Esophagus (tissue), 2 donors: ENCODE results near the gene FXYD4. TPM values are rescaled to one million over a fixed set of nuclear protein-coding genes. Genes with fewer than 3 reads are reported as not detected.

ENCODE experiments used
- H3K27ac ChIP-seq, 2 donors: one replicate each; pipeline ENCODE4 v1.5.1; 2013; ENCODE audit warnings: low read depth in 2 of 2, mild to moderate bottlenecking in 2 of 2, inconsistent platforms in 1 of 2, low read length in 1 of 2, moderate library complexity in 1 of 2
- H3K27me3 ChIP-seq, 2 donors: one replicate each; pipeline ENCODE4 v1.6.1; 2013; ENCODE audit warnings: low read length in 2 of 2, control low read depth in 1 of 2, mild to moderate bottlenecking in 1 of 2; ENCODE audit not compliant: insufficient read depth in 2 of 2, control insufficient read depth in 1 of 2
- H3K36me3 ChIP-seq, 2 donors: one replicate each; pipeline ENCODE4 v1.6.1; 2013; ENCODE audit warnings: low read length in 1 of 2; ENCODE audit not compliant: control insufficient read depth in 2 of 2, insufficient read depth in 2 of 2
- H3K4me1 ChIP-seq, 2 donors: one replicate each; pipeline ENCODE4 v1.6.1; 2013; ENCODE audit warnings: low read length in 1 of 2; ENCODE audit not compliant: control insufficient read depth in 2 of 2, insufficient read depth in 2 of 2
- H3K4me3 ChIP-seq, 2 donors: one replicate each; pipeline ENCODE4 v1.5.1; 2013; ENCODE audit warnings: low read length in 2 of 2, mild to moderate bottlenecking in 2 of 2, low read depth in 1 of 2, moderate library complexity in 1 of 2
- H3K9me3 ChIP-seq, 2 donors: one replicate each; pipeline ENCODE4 v1.6.1; 2013; ENCODE audit warnings: mild to moderate bottlenecking in 2 of 2, low read depth in 1 of 2, low read length in 1 of 2, moderate library complexity in 1 of 2; ENCODE audit not compliant: control insufficient read depth in 2 of 2, insufficient read depth in 1 of 2
- WGBS, 2 donors: extraction: QIAGEN DNeasy Blood & Tissue Kit; methylation state at CpG; one replicate each; pipeline ENCODE4 v1.1.7; 2013; 5-methylcytosine and 5-hydroxymethylcytosine counted together
- polyA plus RNA-seq, 2 donors: library from polyadenylated mRNA; stranded (reverse); fragments of 200-250 nt; gene quantifications; one replicate each; pipeline ENCODE4 v1.2.3, GENCODE V29; 2013
- donor health status: healthy with polysubstance abuse.
- donor health status: Bipolar disorder and iron deficiency.

Gene FXYD4
- polyA plus RNA-seq, 2 donors = not detected

- no peaks in the 10 kb centered on the region for H3K27me3 ChIP-seq
- H3K4me1 ChIP-seq = peaks cover 0 to 2% of the 10 kb centered on the region in 2 donors
- no peaks in the 10 kb centered on the region for H3K9me3 ChIP-seq
- H3K27ac ChIP-seq = no peak overlapping the region
- H3K36me3 ChIP-seq = peaks cover 0 to 6% of the 10 kb centered on the region in 2 donors
- H3K4me3 ChIP-seq = no peak overlapping the region
- WGBS, 2 donors = 84 to 91% methylated on average over 5 of the region's 5 CpGs
Observed at GRCh38 chr10:43380610-43381222, 9.3 kb downstream of the FXYD4 start.

GRCh38 chr10:43383204-43383971 lies 12.0 kb downstream of the FXYD4 start:
- peaks cover 0 to 2% of the 10 kb centered on the region in 2 donors for H3K4me1 ChIP-seq
- no peaks in the 10 kb centered on the region for H3K27me3 ChIP-seq
- H3K27ac ChIP-seq = no peak overlapping the region
- H3K4me3 ChIP-seq = no peak overlapping the region
- H3K9me3 ChIP-seq = no peaks in the 10 kb centered on the region
- 56 to 61% methylated on average over 14 of the region's 14 CpGs for WGBS, 2 donors
- H3K36me3 ChIP-seq = peaks cover 4 to 19% of the 10 kb centered on the region in 2 donors

DNA sequence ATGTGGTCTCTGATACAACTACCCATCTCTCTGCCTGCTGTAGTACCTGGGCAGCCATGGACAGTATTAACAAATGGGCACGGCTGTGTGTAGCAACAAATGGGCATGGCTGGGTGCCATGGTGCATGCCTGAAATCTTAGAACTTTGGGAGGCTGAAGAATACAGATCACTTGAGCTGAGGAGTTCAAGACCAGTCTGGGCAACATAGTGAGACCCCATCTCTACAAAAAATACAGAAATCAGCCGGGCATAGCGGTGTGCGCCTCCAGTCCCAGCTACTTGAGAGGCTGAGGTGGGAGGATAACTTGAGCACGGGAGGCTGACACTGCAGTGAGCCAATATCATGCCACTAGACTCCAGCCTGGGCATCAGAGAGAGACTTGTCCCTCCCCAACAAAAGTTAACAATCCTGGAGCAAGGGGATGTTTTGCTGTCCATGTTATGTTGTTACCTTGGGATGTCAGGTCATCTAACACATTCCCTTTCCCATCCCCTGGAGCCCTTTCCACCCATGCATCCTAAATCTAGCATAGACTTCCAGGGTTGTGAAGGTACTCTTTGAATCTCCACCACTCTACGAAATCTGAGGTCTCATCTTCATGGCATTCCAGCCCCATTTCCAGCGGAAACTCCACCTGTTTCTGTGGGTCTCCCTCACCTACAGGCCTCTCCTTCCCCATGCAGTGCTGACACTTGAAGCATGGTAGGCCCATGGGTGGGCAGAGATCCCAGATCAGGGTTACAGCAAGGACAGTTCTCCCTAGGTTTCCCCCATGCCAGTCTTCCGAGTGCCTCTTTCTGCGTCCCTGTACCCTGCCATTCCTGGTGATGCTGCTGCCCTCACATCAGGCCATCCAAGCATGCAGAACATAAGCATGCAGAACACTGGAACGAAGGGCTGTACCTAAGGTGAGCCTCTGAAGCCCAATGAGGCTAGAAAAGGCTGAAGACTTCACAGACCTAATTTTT lies 13.1 kb downstream of the FXYD4 start:
- peaks cover 0 to 2% of the 10 kb centered on the region in 2 donors for H3K4me1 ChIP-seq

DNA sequence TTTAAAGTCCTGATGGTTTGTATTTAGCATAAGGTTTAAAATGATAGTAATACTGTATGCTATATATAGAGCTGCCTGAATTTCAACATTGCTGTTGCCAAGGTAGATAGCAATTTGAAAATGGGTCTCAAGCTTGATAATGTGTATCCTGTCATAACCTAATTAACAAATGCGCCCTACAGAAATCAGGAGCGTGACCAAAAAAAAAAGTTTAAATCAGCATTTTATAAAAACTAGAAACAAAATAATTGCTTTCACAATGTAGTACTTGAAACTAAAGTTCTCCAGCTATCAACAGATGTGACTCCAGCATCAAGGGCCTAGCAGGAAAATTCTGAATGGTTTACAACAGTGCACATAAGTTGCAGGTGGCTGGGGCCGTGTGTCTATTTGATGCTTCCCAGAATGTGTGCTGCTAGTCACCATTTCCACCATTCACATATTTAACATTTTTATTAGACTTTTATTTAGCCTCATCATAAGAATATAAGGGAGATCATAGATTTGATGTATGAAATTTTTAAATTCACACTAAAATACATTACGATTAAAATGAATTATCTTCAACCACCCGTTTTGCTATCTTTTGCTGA lies 14.1 kb downstream of the FXYD4 start:
- no peaks in the 10 kb centered on the region for H3K9me3 ChIP-seq
- WGBS, 2 donors = 77 to 81% methylated on average over 5 of the region's 5 CpGs
- no peak overlapping the region for H3K27ac ChIP-seq
- H3K4me1 ChIP-seq = peaks cover 0 to 2% of the 10 kb centered on the region in 2 donors
- no peaks in the 10 kb centered on the region for H3K27me3 ChIP-seq
- H3K36me3 ChIP-seq = peaks cover 10 to 30% of the 10 kb centered on the region in 2 donors
- no peak overlapping the region for H3K4me3 ChIP-seq

More for the DNA sequence above, 13.1 kb downstream of the FXYD4 start:
- Histone ChIP-seq H3K9me3 (no peaks in the 10 kb centered on the region), H3K36me3 (peaks cover 7 to 23% of the 10 kb centered on the region in 2 donors), H3K27me3 (no peaks in the 10 kb centered on the region), H3K27ac (no peak overlapping the region), H3K4me3 (no peak overlapping the region)
- WGBS, 2 donors = 81 to 88% methylated on average over 10 of the region's 10 CpGs

DNA sequence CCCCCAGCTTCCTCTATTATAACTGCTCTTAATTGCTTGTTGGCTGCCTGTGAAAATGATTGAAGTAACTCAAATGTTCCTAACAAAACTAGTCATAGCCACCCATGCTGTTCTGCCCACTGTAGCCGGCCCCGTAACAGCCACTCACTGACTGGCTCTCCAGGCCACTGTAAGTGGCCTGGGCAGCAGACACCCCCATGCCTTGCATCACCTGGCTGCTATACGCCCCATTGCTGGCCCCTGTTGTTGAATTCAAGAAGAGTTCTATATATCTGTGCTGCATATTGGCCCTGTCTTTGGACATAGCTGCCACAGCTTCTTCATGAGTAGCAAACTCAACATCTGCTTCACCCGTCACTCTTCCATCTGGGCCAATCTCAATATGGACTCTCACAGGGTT lies 15.1 kb downstream of the FXYD4 start:
- Histone ChIP-seq H3K9me3 (no peaks in the 10 kb centered on the region), H3K4me1 (peaks cover 0 to 2% of the 10 kb centered on the region in 2 donors), H3K27ac (no peak overlapping the region), H3K36me3 (peaks cover 12 to 38% of the 10 kb centered on the region in 2 donors), H3K27me3 (no peaks in the 10 kb centered on the region), H3K4me3 (no peak overlapping the region)
- WGBS, 2 donors = 88 to 93% methylated on average over 4 of the region's 4 CpGs

DNA sequence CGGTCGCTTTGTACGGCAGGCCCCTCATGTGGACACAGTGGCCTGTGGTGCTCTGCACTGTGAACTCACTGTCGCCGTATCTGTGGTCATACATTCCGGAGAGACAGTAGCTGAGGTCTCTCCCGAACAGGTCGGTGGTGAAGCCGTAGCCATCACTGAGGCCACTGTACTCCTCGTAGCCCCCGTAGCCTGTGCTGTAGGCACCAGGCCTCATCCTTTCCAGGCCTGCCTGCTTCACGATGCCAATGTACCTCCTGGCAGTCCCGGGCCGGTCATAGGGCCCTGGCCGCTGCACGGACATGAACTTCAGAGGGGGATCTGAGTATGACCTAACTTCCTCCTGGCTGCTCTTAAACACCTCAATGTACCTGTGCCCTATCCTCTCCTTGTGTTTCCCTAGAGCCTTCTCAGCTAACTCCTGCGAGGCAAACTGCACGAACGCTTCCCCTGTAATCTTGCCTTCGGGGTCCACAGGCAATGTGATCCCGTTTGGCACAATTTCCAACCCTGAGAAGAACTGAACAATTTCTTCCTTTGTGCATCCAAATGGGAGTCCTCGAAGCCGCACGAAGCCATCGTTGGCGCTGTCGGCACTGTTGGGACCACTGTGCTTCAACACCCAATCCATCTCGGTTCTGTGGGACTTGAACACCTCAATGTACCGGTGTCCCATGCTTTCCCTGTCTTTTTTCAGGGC lies 15.7 kb downstream of the FXYD4 start:
- Histone ChIP-seq H3K9me3 (no peaks in the 10 kb centered on the region), H3K36me3 (peaks cover 12 to 41% of the 10 kb centered on the region in 2 donors), H3K27ac (no peak overlapping the region), H3K4me3 (no peak overlapping the region), H3K4me1 (peaks cover 0 to 2% of the 10 kb centered on the region in 2 donors), H3K27me3 (no peaks in the 10 kb centered on the region)
- WGBS, 2 donors = 92% methylated on average over 29 of the region's 29 CpGs

- Histone ChIP-seq H3K4me1 (peaks cover 0 to 2% of the 10 kb centered on the region in 2 donors), H3K27ac (no peak overlapping the region), H3K36me3 (peaks cover 13 to 43% of the 10 kb centered on the region in 2 donors), H3K4me3 (no peak overlapping the region), H3K9me3 (no peaks in the 10 kb centered on the region), H3K27me3 (no peaks in the 10 kb centered on the region)
- 61 to 62% methylated on average over 5 of the region's 5 CpGs for WGBS, 2 donors
Observed at GRCh38 chr10:43387678-43388032, 16.2 kb downstream of the FXYD4 start.

GRCh38 chr10:43389867-43390266 lies 18.4 kb downstream of the FXYD4 start:
- WGBS, 2 donors = 48 to 58% methylated on average over 3 of the region's 3 CpGs
- H3K27me3 ChIP-seq = no peaks in the 10 kb centered on the region
- H3K9me3 ChIP-seq = no peaks in the 10 kb centered on the region
- H3K27ac ChIP-seq = no peak overlapping the region
- peaks cover 0 to 1% of the 10 kb centered on the region in 2 donors for H3K4me1 ChIP-seq
- no peak overlapping the region for H3K4me3 ChIP-seq
- H3K36me3 ChIP-seq = peaks cover 20 to 47% of the 10 kb centered on the region in 2 donors
